ENCODE results near the gene ZNF831. TPM values are rescaled to one million over a fixed set of nuclear protein-coding genes. Genes with fewer than 3 reads are reported as not detected.
A peak's percentile ranks its signal among the peaks of the same experiment; 100 is the strongest.

The ZNF831 gene
- total and polyA plus RNA-seq, 4 experiments from 2014 or later: 7.8 to 49.0 (median 29.5) TPM

DNA sequence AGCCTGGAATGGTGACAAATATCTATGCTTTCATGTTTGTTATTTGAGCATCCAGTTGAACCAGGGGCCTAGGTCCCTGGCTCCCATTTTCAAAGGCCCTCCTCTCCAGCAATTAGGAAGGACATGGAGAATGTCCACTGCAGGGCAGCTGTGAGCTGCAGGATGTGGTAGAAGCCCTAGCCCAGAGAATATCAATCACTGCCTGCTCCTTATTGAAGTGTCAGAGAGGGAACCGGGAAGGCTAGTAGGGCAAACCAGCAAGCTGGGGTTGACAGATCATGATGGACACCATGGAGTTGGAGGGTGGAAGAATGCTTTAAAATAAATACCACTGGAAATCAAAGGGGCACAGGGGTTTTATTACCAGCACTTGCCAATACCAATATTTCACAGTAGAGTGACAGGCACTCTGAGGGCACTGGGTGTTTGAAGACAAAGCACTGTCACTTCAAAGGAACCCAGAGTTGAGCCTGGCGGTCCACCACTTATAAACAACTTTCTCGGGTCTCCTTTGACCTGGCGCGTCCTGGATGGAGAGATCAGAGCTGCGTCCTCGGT, 47.7 kb downstream of the ZNF831 start:
- Mint-ChIP-seq H3K4me3 (no peak overlapping the region), H3K27ac (peak overlapping the region in 5 of 7 donors; percentile 50 to 87 (median 76)), H3K27me3 (no peaks in the 10 kb centered on the region), H3K9me3 (no peaks in the 10 kb centered on the region), H3K4me1 (peaks cover 15 to 31% (median 17%) of the 10 kb centered on the region in 4 donors), H3K36me3 (peaks cover 67 to 75% of the 10 kb centered on the region in 2 donors)
- Histone ChIP-seq H3K4me3 (ENCODE audit: low read length in 2 of 2) (no peak overlapping the region), H3K4me1 (ENCODE audit: insufficient read depth, low read length) (peaks cover 9% of the 10 kb centered on the region), H3K36me3 (ENCODE audit: insufficient read depth, low read length) (peaks cover 73% of the 10 kb centered on the region), H3K27ac (ENCODE audit: low read depth, low read length) (no peak overlapping the region), H3K27me3 (ENCODE audit: insufficient read depth, low read length) (no peaks in the 10 kb centered on the region), H3K9me3 (ENCODE audit: control insufficient read depth in 1 of 2, low read length in 2 of 2) (no peaks in the 10 kb centered on the region)
- intact Hi-C loops (cut with micrococcal nuclease): no loop called here
- no peak for DNase-seq
- ChIA-PET POLR2A (ENCODE audit: partially characterized antibody) (no interaction called here), CTCF (ENCODE audit: partially characterized antibody) (interaction anchor here (1.1 to 2.5 kb wide), 5 partner anchors 10 to 193 kb away, joined by 3 to 17 read pairs (median 7); partner anchors contain the start of gene ZNF831)

DNA sequence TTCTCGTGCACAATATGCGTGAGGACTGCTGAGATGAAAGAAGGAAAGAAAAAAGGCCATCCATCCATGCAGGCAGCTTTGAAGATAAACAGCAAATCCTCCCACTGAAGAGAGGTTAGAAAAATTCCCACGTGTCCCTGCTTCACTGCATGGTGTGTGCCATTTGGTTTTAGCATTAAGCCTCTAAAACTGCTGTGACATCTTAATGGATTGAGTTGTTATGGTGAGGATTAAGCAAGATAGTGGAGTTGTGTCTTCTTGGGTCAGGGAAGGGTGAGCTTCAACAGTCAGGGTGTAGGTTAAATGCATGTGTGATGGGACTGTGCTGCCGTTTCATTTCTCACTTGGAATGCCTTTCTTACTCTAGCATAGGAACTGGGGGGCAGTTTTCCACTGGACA, 50.5 kb downstream of the ZNF831 start:
- Mint-ChIP-seq H3K27me3 (no peaks in the 10 kb centered on the region), H3K4me3 (no peak overlapping the region), H3K4me1 (peaks cover 0 to 15% (median 6%) of the 10 kb centered on the region in 4 donors), H3K9me3 (no peaks in the 10 kb centered on the region), H3K36me3 (peaks cover 62 to 77% of the 10 kb centered on the region in 2 donors), H3K27ac (peak overlapping the region in 3 of 7 donors; percentile 39 to 61 (median 47))
- no peak for DNase-seq
- intact Hi-C loops (cut with micrococcal nuclease): no loop called here
- ChIA-PET POLR2A (ENCODE audit: partially characterized antibody) (interaction anchor here (1.4 kb wide), 1 partner anchor 90 kb away, joined by 3 read pairs; no protein-coding TSS in a partner anchor), CTCF (ENCODE audit: partially characterized antibody) (interaction anchor here (1.0 to 2.5 kb wide), 6 partner anchors 8 to 192 kb away, joined by 3 to 11 read pairs (median 5); no protein-coding TSS in a partner anchor)
- H3K27me3 ChIP-seq (ENCODE audit: insufficient read depth, low read length): no peaks in the 10 kb centered on the region
- no peak overlapping the region for H3K4me3 ChIP-seq (ENCODE audit: low read length in 2 of 2)
- H3K9me3 ChIP-seq (ENCODE audit: control insufficient read depth in 1 of 2, low read length in 2 of 2): no peaks in the 10 kb centered on the region
- peaks cover 74% of the 10 kb centered on the region for H3K36me3 ChIP-seq (ENCODE audit: insufficient read depth, low read length)
- H3K4me1 ChIP-seq (ENCODE audit: insufficient read depth, low read length): no peaks in the 10 kb centered on the region
- no peak overlapping the region for H3K27ac ChIP-seq (ENCODE audit: low read depth, low read length)

GRCh38 chr20:59214606-59215547, 51.3 kb downstream of the ZNF831 start:
- H3K4me1 ChIP-seq (ENCODE audit: insufficient read depth, low read length): no peaks in the 10 kb centered on the region
- no peak overlapping the region for H3K4me3 Mint-ChIP-seq
- ChIA-PET POLR2A (ENCODE audit: partially characterized antibody) (interaction anchor here (0.6 to 1.4 kb wide), 2 partner anchors 32 to 91 kb away, joined by 3 read pairs; no protein-coding TSS in a partner anchor), CTCF (ENCODE audit: partially characterized antibody) (interaction anchor here (0.6 to 1.7 kb wide), 6 partner anchors 8 to 345 kb away, joined by 3 to 10 read pairs (median 3); no protein-coding TSS in a partner anchor)
- no peaks in the 10 kb centered on the region for H3K27me3 ChIP-seq (ENCODE audit: insufficient read depth, low read length)
- H3K4me3 ChIP-seq (ENCODE audit: low read length in 2 of 2): no peak overlapping the region
- H3K36me3 ChIP-seq (ENCODE audit: insufficient read depth, low read length): peaks cover 68% of the 10 kb centered on the region
- H3K27ac ChIP-seq (ENCODE audit: low read depth, low read length): no peak overlapping the region
- H3K4me1 Mint-ChIP-seq: peaks cover 2 to 10% (median 5%) of the 10 kb centered on the region in 4 donors
- peaks cover 55 to 76% of the 10 kb centered on the region in 2 donors for H3K36me3 Mint-ChIP-seq
- peak overlapping the region in 5 of 7 donors; percentile 8 to 61 (median 46) for H3K27ac Mint-ChIP-seq
- no peaks in the 10 kb centered on the region for H3K9me3 Mint-ChIP-seq
- H3K27me3 Mint-ChIP-seq: no peaks in the 10 kb centered on the region
- no peaks in the 10 kb centered on the region for H3K9me3 ChIP-seq (ENCODE audit: control insufficient read depth in 1 of 2, low read length in 2 of 2)
- intact Hi-C loops (cut with micrococcal nuclease): no loop called here
- DNase-seq: no peak

GRCh38 chr20:59217173-59217572, 53.6 kb downstream of the ZNF831 start:
- ChIA-PET POLR2A (ENCODE audit: partially characterized antibody) (no interaction called here), CTCF (ENCODE audit: partially characterized antibody) (interaction anchor here (0.6 kb wide), 1 partner anchor 10 kb away, joined by 3 read pairs; no protein-coding TSS in a partner anchor)
- H3K36me3 Mint-ChIP-seq: peaks cover 50 to 72% of the 10 kb centered on the region in 2 donors
- no peak overlapping the region for H3K4me3 ChIP-seq (ENCODE audit: low read length in 2 of 2)
- no peaks in the 10 kb centered on the region for H3K27me3 ChIP-seq (ENCODE audit: insufficient read depth, low read length)
- H3K27ac ChIP-seq (ENCODE audit: low read depth, low read length): no peak overlapping the region
- no peaks in the 10 kb centered on the region for H3K9me3 Mint-ChIP-seq
- no peak for DNase-seq
- H3K4me3 Mint-ChIP-seq: no peak overlapping the region
- no peaks in the 10 kb centered on the region for H3K27me3 Mint-ChIP-seq
- no peaks in the 10 kb centered on the region for H3K9me3 ChIP-seq (ENCODE audit: control insufficient read depth in 1 of 2, low read length in 2 of 2)
- peaks cover 9 to 23% (median 19%) of the 10 kb centered on the region in 4 donors for H3K4me1 Mint-ChIP-seq
- intact Hi-C loops (cut with micrococcal nuclease): no loop called here
- peaks cover 50% of the 10 kb centered on the region for H3K36me3 ChIP-seq (ENCODE audit: insufficient read depth, low read length)
- H3K27ac Mint-ChIP-seq: peak overlapping the region in 4 of 7 donors; percentile 50 to 85 (median 72)
- peaks cover 11% of the 10 kb centered on the region for H3K4me1 ChIP-seq (ENCODE audit: insufficient read depth, low read length)

GRCh38 chr20:59217794-59218280, 54.2 kb downstream of the ZNF831 start:
- H3K27me3 ChIP-seq (ENCODE audit: insufficient read depth, low read length): no peaks in the 10 kb centered on the region
- peak overlapping the region in 5 of 7 donors; percentile 23 to 72 (median 64) for H3K27ac Mint-ChIP-seq

DNA sequence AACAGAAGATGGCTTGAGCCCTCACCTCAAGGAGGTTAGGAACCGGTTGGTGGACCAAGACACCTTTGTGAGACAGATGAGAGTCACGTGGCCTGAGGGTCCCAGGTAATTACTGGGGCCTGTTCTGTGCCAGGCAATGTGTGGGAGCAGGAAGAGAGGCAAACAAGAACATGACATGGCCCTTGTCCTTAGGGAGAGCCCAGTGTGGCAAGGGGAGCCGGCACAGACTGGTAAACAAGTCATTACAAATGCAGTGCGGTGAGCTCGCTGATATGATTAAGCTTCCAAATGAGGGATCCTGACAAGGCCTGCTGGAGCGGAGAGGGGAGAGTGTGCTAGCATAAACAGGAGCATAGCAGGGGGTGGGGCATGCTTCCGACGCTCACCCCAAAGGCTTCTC, 55.6 kb downstream of the ZNF831 start:
- Histone ChIP-seq H3K27ac (ENCODE audit: low read depth, low read length) (no peak overlapping the region), H3K4me3 (ENCODE audit: low read length in 2 of 2) (no peak overlapping the region), H3K9me3 (ENCODE audit: control insufficient read depth in 1 of 2, low read length in 2 of 2) (no peaks in the 10 kb centered on the region), H3K4me1 (ENCODE audit: insufficient read depth, low read length) (peaks cover 20% of the 10 kb centered on the region), H3K27me3 (ENCODE audit: insufficient read depth, low read length) (no peaks in the 10 kb centered on the region), H3K36me3 (ENCODE audit: insufficient read depth, low read length) (peaks cover 34% of the 10 kb centered on the region)
- H3K9me3 Mint-ChIP-seq: no peaks in the 10 kb centered on the region
- intact Hi-C loops (cut with micrococcal nuclease): no loop called here
- peak overlapping the region in 1 of 8 donors; percentile 2 for H3K4me3 Mint-ChIP-seq
- H3K27ac Mint-ChIP-seq: peak overlapping the region in 4 of 7 donors; percentile 8 to 73 (median 64)
- no peak for DNase-seq
- peaks cover 35 to 62% of the 10 kb centered on the region in 2 donors for H3K36me3 Mint-ChIP-seq
- ChIA-PET CTCF (ENCODE audit: partially characterized antibody) (interaction anchor here (1.0 kb wide), 1 partner anchor 11 kb away, joined by 3 read pairs; no protein-coding TSS in a partner anchor), POLR2A (ENCODE audit: partially characterized antibody) (no interaction called here)
- peaks cover 9 to 32% (median 23%) of the 10 kb centered on the region in 4 donors for H3K4me1 Mint-ChIP-seq
- H3K27me3 Mint-ChIP-seq: no peaks in the 10 kb centered on the region

More at GRCh38 chr20:59217794-59218280, 54.2 kb downstream of the ZNF831 start:
- Mint-ChIP-seq H3K9me3 (no peaks in the 10 kb centered on the region), H3K27me3 (no peaks in the 10 kb centered on the region), H3K4me3 (no peak overlapping the region), H3K36me3 (peaks cover 44 to 70% of the 10 kb centered on the region in 2 donors), H3K4me1 (peaks cover 9 to 30% (median 21%) of the 10 kb centered on the region in 4 donors)
- Histone ChIP-seq H3K36me3 (ENCODE audit: insufficient read depth, low read length) (peaks cover 44% of the 10 kb centered on the region), H3K4me3 (ENCODE audit: low read length in 2 of 2) (no peak overlapping the region), H3K27ac (ENCODE audit: low read depth, low read length) (no peak overlapping the region), H3K4me1 (ENCODE audit: insufficient read depth, low read length) (peaks cover 15% of the 10 kb centered on the region), H3K9me3 (ENCODE audit: control insufficient read depth in 1 of 2, low read length in 2 of 2) (no peaks in the 10 kb centered on the region)
- intact Hi-C loops (cut with micrococcal nuclease): no loop called here
- POLR2A ChIA-PET (ENCODE audit: partially characterized antibody): no interaction called here
- DNase-seq: no peak
- CTCF ChIA-PET (ENCODE audit: partially characterized antibody): interaction anchor here (1.0 to 1.1 kb wide), 2 partner anchors 10 to 130 kb away, joined by 4 to 5 read pairs; no protein-coding TSS in a partner anchor

Data from CD4-positive, alpha-beta memory T cell (primary cell).